GM12891 (cell line): ENCODE measurements around the gene ZDHHC12.

Source experiments
- POLR2A ChIP-seq: IDR thresholded peaks from 2 replicates; pipeline ENCODE4 v1.6.1; 2011; ENCODE audit warnings: low read depth, low read length, control low read depth
- POLR2AphosphoS5 ChIP-seq: IDR thresholded peaks from 2 replicates; pipeline ENCODE4 v1.6.1; 2011; ENCODE audit warnings: low read depth, low read length, control low read depth

GRCh38 chr9:128689293-128689774, 34.6 kb downstream of the ZDHHC12 start:
- TF ChIP-seq POLR2A (no peak), POLR2AphosphoS5 (no peak)
